Stimulated activated CD4-positive, alpha-beta T cell treated with anti-CD3 and anti-CD28 coated beads, Interleukin-2, amount 100 ng/mL, for 4 hours (primary cell): ENCODE measurements around the gene MAN1B1.

Source experiments
- DNase-seq: peaks from one replicate; pipeline ENCODE4 v3.0.0-alpha.2; 2020; ENCODE audit warnings: low read depth

Gene MAN1B1

GRCh38 chr9:137068539-137069507, 18.0 kb upstream of the MAN1B1 start:
- DNase-seq = no peak

DNA sequence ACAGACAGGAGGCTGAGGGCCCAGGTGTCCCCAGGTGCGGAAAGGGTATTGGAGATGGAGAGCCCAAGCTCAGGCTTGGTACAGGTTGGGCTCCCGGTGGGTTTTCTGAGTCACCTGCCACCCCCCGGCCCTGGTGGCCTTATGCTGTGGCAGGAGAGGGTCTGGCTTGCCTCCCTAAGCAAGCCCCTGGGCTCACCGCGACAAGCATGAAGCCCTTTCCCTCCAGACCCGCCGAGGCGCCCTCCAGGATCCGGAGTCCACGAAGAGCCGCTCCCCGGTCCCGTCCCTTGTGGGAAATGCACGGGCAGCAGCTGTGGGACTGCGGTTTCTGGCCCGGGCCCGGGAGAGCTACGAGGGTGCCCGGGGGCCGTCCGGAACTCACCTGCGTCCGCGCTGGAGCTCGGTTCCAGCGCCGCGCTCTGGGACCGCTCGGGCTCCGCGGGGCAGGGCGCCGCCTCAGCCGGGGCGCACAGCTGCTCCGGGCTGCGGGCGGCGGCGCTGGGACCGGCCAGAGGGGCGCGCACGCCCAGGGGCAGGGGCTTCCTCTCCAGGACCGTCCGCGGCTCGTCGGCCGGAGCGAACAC, 17.2 kb upstream of the MAN1B1 start:
- DNase-seq = no peak

- peak; percentile 75 for DNase-seq
These were observed 16.4 kb upstream of the MAN1B1 start, which contains the start of gene SAPCD2 for GRCh38 chr9:137070201-137070905. TSS of gene SAPCD2 (minus strand) at chr9:137070557. CDS start at chr9:137070460, 97 bp downstream.

DNA sequence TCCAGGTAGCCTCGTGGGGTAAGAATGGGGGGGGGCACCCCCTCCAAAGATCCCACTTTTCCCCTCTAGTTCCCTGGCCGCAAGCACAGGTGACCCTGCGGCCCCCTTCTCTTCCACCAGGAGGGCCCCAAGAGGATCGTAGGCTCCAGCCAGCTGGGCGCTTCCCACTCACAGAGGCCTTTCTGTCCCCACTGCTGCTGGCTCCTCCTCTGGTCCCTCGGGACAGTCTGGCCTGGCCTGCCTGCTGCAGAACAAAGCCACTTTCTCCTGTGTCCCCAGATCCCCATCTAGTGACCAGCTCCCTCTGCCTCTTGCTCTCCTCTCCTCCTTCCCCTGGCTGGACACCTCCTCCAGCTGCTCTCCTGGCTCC, 15.9 kb upstream of the MAN1B1 start:
- DNase-seq = no peak

GRCh38 chr9:137071282-137071681, 15.5 kb upstream of the MAN1B1 start:
- no peak for DNase-seq

GRCh38 chr9:137073992-137074399, 12.8 kb upstream of the MAN1B1 start:
- DNase-seq = no peak

- no peak for DNase-seq
These were observed 12.0 kb upstream of the MAN1B1 start for GRCh38 chr9:137074657-137075274.

GRCh38 chr9:137075275-137075775, 11.5 kb upstream of the MAN1B1 start:
- DNase-seq = no peak

- DNase-seq = no peak
These were observed 10.2 kb upstream of the MAN1B1 start for GRCh38 chr9:137076636-137077009.

- DNase-seq = no peak
These were observed 9.6 kb upstream of the MAN1B1 start, which contains the start of gene UAP1L1 for GRCh38 chr9:137077010-137077747. TSS of gene UAP1L1 (plus strand) at chr9:137077517. CDS start at chr9:137077533, 16 bp downstream.

- DNase-seq = no peak
These were observed 8.8 kb upstream of the MAN1B1 start for GRCh38 chr9:137077758-137078693.

DNA sequence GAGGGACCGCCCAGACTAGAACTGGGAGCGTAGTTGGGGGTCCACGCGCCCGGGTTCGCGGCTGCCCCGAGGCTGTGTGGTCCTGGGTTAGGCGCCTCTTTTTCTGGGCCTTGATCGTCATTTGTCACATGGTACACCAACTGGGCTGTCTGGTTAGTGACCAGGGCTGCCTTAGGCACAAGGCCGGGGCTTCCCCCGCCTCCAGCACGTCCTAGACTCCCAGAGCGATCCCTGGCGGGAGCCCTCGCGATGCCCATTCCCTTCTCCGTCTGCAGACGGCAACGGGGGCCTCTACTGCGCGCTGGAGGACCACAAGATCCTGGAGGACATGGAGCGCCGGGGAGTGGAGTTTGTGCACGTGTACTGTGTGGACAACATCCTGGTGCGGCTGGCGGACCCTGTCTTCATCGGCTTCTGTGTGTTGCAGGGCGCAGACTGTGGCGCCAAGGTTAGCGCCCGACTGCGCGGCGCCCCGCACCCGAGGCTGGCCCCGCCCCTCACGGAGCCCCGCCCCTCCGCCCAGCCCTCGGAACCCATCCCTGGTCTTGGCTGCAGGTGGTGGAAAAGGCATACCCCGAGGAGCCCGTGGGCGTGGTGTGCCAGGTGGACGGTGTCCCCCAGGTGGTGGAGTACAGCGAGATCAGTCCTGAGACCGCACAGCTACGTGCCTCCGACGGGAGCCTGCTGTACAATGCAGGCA, 7.9 kb upstream of the MAN1B1 start:
- no peak for DNase-seq

DNA sequence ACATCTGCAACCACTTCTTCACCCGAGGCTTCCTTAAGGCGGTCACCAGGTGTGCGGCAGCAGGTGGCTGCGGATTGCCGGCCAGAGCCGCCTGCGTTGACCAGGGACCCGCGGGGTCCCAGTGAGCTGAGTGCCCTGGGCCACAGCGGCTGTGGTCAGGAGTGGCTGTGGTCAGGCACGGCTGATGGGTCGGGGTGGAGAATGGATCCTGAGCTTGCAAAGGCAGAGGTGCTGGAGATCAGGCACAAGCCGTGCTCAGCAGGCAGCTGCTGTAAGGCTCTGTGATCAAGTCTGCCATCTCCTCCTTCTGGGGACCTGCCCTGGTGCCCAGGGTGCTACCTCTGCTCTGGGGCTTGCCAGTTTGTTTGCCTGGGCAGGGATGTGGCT, 7.4 kb upstream of the MAN1B1 start:
- no peak for DNase-seq

DNA sequence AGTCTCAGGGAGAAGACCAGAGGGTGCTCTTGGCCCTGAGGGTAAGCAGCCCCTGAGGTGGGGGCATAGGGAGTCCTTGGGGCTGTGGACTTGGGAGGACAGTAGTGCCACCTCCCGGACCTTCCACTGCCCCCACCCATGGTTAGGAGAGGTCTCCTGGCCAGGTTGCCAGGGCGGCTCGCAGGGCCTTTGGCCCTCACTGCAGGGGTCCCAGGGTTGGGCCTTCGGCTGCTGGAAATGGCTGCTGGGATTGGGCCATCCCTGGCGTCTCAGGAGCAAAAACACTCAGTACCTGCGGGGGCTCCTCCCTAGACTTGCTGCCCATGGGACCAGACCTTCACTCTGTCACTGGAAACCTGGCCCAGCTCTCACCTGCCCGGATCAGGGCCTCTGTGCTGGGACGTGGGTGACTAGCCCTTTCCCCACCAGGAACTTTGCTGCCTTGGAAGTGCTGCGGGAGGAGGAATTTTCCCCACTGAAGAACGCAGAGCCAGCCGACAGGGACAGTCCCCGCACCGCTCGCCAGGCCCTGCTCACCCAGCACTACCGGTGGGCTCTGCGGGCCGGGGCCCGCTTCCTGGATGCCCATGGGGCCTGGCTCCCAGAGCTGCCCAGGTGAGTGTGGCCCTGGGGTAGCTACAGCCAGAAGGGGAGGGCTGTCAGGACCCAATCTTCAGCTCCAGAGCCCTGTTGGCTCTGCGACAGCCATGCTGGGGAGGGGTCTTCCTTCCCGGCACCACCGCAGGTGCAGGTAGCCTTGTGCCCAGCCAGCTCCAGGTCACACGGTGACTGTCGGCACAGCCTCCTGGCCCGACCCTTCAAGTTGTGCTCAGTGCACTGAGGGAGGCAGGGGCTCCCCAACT, 6.3 kb upstream of the MAN1B1 start:
- no peak for DNase-seq

DNA sequence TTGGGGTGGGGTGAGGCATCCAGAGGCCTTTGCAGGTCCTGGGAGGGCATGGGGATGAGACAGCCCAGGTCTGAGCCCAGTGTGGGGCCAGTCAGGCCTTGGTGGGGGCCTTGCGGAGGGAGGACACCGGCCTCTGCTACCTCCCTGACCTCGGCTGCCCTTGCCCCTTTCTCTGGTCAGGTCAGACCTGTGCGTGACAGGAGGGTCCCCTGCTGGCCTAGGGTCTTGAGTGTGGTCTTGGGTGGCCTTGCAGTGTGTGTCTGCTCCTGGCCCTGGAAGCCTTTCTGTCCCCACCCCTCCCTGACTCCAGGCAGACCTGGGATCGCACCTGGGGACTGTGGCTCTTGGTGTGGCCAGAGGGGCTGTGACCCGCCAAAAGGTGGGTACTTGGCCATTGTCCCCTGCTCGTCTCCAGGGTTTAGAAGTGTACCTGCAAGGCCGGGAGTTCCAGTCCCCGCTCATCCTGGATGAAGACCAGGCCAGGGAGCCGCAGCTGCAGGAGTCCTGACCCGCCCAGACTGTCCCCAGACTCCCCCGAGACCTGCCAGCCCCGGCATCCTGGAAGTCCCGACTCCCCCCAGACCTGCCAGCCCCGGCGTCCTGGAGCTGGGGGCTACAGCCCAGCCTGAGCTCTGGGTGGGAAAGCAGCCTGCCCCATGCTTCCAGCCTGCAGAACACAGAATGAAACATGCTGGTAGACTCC, 4.4 kb upstream of the MAN1B1 start:
- DNase-seq = no peak

- DNase-seq = no peak
These were observed 3.9 kb upstream of the MAN1B1 start for GRCh38 chr9:137082925-137083290.

GRCh38 chr9:137083394-137084004, 3.3 kb upstream of the MAN1B1 start:
- no peak for DNase-seq

- DNase-seq = no peak
These were observed 2.3 kb upstream of the MAN1B1 start for GRCh38 chr9:137084526-137084925.
